ENCODE measurements around the gene VCAN.

The VCAN gene

DNA sequence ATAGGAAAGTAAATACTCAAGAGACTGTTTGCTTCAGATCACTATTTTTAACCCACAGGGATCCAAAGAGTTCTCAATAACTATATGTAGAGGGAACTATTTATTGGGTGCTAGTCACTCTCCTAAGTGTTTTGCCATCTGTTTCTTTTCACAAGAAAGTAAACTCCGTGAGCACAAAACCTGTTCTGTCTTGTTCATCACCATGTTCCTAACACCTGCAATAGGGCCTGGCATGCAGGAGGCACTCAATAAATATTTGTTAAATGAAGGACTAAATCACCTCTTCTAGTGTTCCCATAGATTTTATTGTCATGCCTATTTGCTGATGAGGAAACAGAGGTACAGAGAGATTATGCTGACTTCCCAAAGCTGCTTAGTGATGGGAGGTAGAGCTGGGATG, 118.2 kb downstream of the VCAN start:
- Histone ChIP-seq H3K27me3 (replicated peaks; ENCODE audit: insufficient read depth, low read length) (no peaks in the 10 kb centered on the region), H3K4me3 (ENCODE audit: low read length) (no peak overlapping the region), H2AFZ (ENCODE audit: low read length) (no peak overlapping the region), H3K79me2 (ENCODE audit: low read length) (no peaks in the 10 kb centered on the region), H3K9me3 (replicated peaks; ENCODE audit: insufficient read depth, low read length) (no peaks in the 10 kb centered on the region), H3K9ac (ENCODE audit: low read length) (no peak overlapping the region), H3K36me3 (replicated peaks; ENCODE audit: insufficient read depth, low read length) (no peaks in the 10 kb centered on the region), H3K4me1 (ENCODE audit: low read length) (no peaks in the 10 kb centered on the region), H4K20me1 (ENCODE audit: insufficient read depth, low read length) (no peaks in the 10 kb centered on the region), H3K27ac (ENCODE audit: low read length) (no peak overlapping the region), H3F3A (ENCODE audit: insufficient read depth, low read length) (no peaks in the 10 kb centered on the region), H3K4me2 (ENCODE audit: low read depth, low read length) (no peak overlapping the region), H3K9me2 (replicated peaks; ENCODE audit: insufficient read depth, low read length) (no peaks in the 10 kb centered on the region)
- DNase-seq: no peak
- TF ChIP-seq EZH2 (optimal IDR thresholded peaks at IDR 0.05; ENCODE audit: low read depth, low read length) (no peak), EZH2phosphoT487 (IDR thresholded peaks at IDR 0.05; ENCODE audit: low read length) (no peak)
- TF ChIP-seq, protein P1, sequence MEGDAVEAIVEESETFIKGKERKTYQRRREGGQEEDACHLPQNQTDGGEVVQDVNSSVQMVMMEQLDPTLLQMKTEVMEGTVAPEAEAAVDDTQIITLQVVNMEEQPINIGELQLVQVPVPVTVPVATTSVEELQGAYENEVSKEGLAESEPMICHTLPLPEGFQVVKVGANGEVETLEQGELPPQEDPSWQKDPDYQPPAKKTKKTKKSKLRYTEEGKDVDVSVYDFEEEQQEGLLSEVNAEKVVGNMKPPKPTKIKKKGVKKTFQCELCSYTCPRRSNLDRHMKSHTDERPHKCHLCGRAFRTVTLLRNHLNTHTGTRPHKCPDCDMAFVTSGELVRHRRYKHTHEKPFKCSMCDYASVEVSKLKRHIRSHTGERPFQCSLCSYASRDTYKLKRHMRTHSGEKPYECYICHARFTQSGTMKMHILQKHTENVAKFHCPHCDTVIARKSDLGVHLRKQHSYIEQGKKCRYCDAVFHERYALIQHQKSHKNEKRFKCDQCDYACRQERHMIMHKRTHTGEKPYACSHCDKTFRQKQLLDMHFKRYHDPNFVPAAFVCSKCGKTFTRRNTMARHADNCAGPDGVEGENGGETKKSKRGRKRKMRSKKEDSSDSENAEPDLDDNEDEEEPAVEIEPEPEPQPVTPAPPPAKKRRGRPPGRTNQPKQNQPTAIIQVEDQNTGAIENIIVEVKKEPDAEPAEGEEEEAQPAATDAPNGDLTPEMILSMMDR (IDR thresholded peaks at IDR 0.05; ENCODE audit: low read length): no peak

DNA sequence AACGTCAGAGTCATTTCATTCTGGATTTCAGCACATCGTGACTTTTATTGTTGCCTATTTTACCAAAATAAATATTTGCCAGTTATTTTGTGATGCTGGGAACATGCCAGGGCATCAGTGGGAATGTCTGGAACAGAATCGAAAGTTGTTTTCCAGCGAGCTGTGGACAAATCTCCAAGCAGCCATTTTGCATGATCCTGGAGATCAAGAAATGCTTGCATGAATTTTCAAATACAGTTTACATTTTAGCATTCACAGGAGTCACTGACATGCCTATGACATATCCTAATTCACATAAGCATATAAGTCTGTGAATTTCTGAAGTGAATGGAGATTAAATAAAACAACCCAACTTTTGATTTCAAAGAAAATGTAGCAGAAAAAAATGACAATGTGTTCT, 119.4 kb downstream of the VCAN start:
- Histone ChIP-seq H3F3A (ENCODE audit: insufficient read depth, low read length) (no peaks in the 10 kb centered on the region), H4K20me1 (ENCODE audit: insufficient read depth, low read length) (no peaks in the 10 kb centered on the region), H3K79me2 (ENCODE audit: low read length) (no peaks in the 10 kb centered on the region), H3K4me3 (ENCODE audit: low read length) (no peak overlapping the region), H3K4me2 (ENCODE audit: low read depth, low read length) (no peak overlapping the region), H3K27ac (ENCODE audit: low read length) (no peak overlapping the region), H3K9me3 (replicated peaks; ENCODE audit: insufficient read depth, low read length) (no peaks in the 10 kb centered on the region), H2AFZ (ENCODE audit: low read length) (no peak overlapping the region), H3K27me3 (replicated peaks; ENCODE audit: insufficient read depth, low read length) (no peaks in the 10 kb centered on the region), H3K9ac (ENCODE audit: low read length) (no peak overlapping the region), H3K4me1 (ENCODE audit: low read length) (no peaks in the 10 kb centered on the region), H3K36me3 (replicated peaks; ENCODE audit: insufficient read depth, low read length) (no peaks in the 10 kb centered on the region), H3K9me2 (replicated peaks; ENCODE audit: insufficient read depth, low read length) (no peaks in the 10 kb centered on the region)
- DNase-seq: no peak
- no peak for TF ChIP-seq EZH2 (optimal IDR thresholded peaks at IDR 0.05; ENCODE audit: low read depth, low read length)
- TF ChIP-seq, protein P1 (IDR thresholded peaks at IDR 0.05; ENCODE audit: low read length): no peak
- TF ChIP-seq EZH2phosphoT487 (IDR thresholded peaks at IDR 0.05; ENCODE audit: low read length): no peak

DNA sequence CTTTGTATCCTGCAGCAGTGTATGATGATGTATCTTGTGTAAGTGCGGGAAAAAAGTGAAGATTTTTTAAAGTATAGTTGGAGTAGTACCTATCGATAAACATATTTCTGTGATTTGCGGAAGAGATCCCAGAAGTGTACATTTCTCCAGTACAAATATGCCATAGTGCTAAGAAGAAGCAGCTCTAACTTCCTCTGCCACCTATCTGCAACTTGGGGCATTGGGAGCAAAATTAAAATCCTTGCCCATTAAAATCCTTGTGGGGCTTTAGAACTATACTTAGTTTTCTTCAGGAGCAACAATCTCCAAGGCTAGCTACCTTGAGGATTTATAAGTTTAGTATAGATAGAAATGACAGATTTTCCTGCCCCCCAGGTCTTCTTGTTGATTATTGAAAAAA, 123.7 kb downstream of the VCAN start:
- no peak overlapping the region for H2AFZ ChIP-seq (ENCODE audit: low read length)

More for the DNA sequence above, 123.7 kb downstream of the VCAN start:
- Histone ChIP-seq H3K4me3 (ENCODE audit: low read length) (no peak overlapping the region), H3K4me2 (ENCODE audit: low read depth, low read length) (no peak overlapping the region), H3K27ac (ENCODE audit: low read length) (no peak overlapping the region), H3K9ac (ENCODE audit: low read length) (no peak overlapping the region), H3F3A (ENCODE audit: insufficient read depth, low read length) (no peaks in the 10 kb centered on the region), H4K20me1 (ENCODE audit: insufficient read depth, low read length) (no peaks in the 10 kb centered on the region), H3K79me2 (ENCODE audit: low read length) (no peaks in the 10 kb centered on the region), H3K27me3 (replicated peaks; ENCODE audit: insufficient read depth, low read length) (no peaks in the 10 kb centered on the region), H3K9me3 (replicated peaks; ENCODE audit: insufficient read depth, low read length) (no peaks in the 10 kb centered on the region), H3K36me3 (replicated peaks; ENCODE audit: insufficient read depth, low read length) (no peaks in the 10 kb centered on the region), H3K4me1 (ENCODE audit: low read length) (no peaks in the 10 kb centered on the region), H3K9me2 (replicated peaks; ENCODE audit: insufficient read depth, low read length) (no peaks in the 10 kb centered on the region)
- no peak for TF ChIP-seq EZH2 (optimal IDR thresholded peaks at IDR 0.05; ENCODE audit: low read depth, low read length)
- TF ChIP-seq EZH2phosphoT487 (IDR thresholded peaks at IDR 0.05; ENCODE audit: low read length): no peak
- TF ChIP-seq, protein P1 (IDR thresholded peaks at IDR 0.05; ENCODE audit: low read length): no peak
- no peak for DNase-seq

Data from MM.1S (cell line).